ENCODE data around the gene SESN1. TPM values are rescaled to one million over a fixed set of nuclear protein-coding genes. Genes with fewer than 3 reads are reported as not detected.
A peak's percentile ranks its signal among the peaks of the same experiment; 100 is the strongest.

SESN1 gene
- total RNA-seq, 2 donors from 2014 or later, result 26.2 to 63.1 TPM

GRCh38 chr6:108959972-108960582, 134.6 kb downstream of the SESN1 start:
- Histone ChIP-seq H3K27ac (peak overlapping the region in 1 of 2 donors; percentile 9), H3K36me3 (no peaks in the 10 kb centered on the region), H3K27me3 (replicated peaks; ENCODE audit: insufficient read depth) (no peaks in the 10 kb centered on the region), H3K9me3 (no peaks in the 10 kb centered on the region), H3K4me1 (ENCODE audit: control insufficient read depth in 1 of 2, low read depth in 2 of 2) (no peaks in the 10 kb centered on the region), H3K4me3 (no peak overlapping the region)
- DNase-seq (ENCODE audit: low spot score), result no peak
- TF ChIP-seq CTCF (IDR thresholded peaks at IDR 0.05), result no peak
- no peak for ATAC-seq (ENCODE audit: insufficient number of reproducible peaks, low FRiP score, low read depth)

- TF ChIP-seq CTCF (IDR thresholded peaks at IDR 0.05), result no peak
- Histone ChIP-seq H3K27me3 (replicated peaks; ENCODE audit: insufficient read depth) (no peaks in the 10 kb centered on the region), H3K4me3 (no peak overlapping the region), H3K9me3 (no peaks in the 10 kb centered on the region), H3K36me3 (no peaks in the 10 kb centered on the region), H3K27ac (no peak overlapping the region), H3K4me1 (ENCODE audit: control insufficient read depth in 1 of 2, low read depth in 2 of 2) (no peaks in the 10 kb centered on the region)
- ATAC-seq (ENCODE audit: insufficient number of reproducible peaks, low FRiP score, low read depth), result no peak
- DNase-seq (ENCODE audit: low spot score), result no peak
These were observed 135.5 kb downstream of the SESN1 start for GRCh38 chr6:108958900-108959770.

- Histone ChIP-seq H3K4me3 (no peak overlapping the region), H3K4me1 (ENCODE audit: control insufficient read depth in 1 of 2, low read depth in 2 of 2) (no peaks in the 10 kb centered on the region), H3K9me3 (no peaks in the 10 kb centered on the region), H3K36me3 (no peaks in the 10 kb centered on the region), H3K27me3 (replicated peaks; ENCODE audit: insufficient read depth) (no peaks in the 10 kb centered on the region), H3K27ac (no peak overlapping the region)
- ATAC-seq (ENCODE audit: insufficient number of reproducible peaks, low FRiP score, low read depth) (no peak), DNase-seq (ENCODE audit: low spot score) (no peak)
- TF ChIP-seq CTCF (IDR thresholded peaks at IDR 0.05), result no peak
These were observed 137.4 kb downstream of the SESN1 start for GRCh38 chr6:108957221-108957620.

- DNase-seq (ENCODE audit: low spot score), result no peak
- TF ChIP-seq CTCF (IDR thresholded peaks at IDR 0.05), result no peak
These were observed 139.2 kb downstream of the SESN1 start for GRCh38 chr6:108955329-108955949.

GRCh38 chr6:108953681-108954080, 141.0 kb downstream of the SESN1 start:
- Histone ChIP-seq H3K9me3 (no peaks in the 10 kb centered on the region), H3K27ac (no peak overlapping the region), H3K27me3 (replicated peaks; ENCODE audit: insufficient read depth) (no peaks in the 10 kb centered on the region), H3K4me1 (ENCODE audit: control insufficient read depth in 1 of 2, low read depth in 2 of 2) (peaks cover 0 to 3% of the 10 kb centered on the region in 2 donors), H3K4me3 (no peak overlapping the region), H3K36me3 (no peaks in the 10 kb centered on the region)
- ATAC-seq (ENCODE audit: insufficient number of reproducible peaks, low FRiP score, low read depth) (no peak), DNase-seq (ENCODE audit: low spot score) (no peak)
- TF ChIP-seq CTCF (IDR thresholded peaks at IDR 0.05), result no peak

More at GRCh38 chr6:108955329-108955949, 139.2 kb downstream of the SESN1 start:
- H3K27ac ChIP-seq, result no peak overlapping the region
- H3K27me3 ChIP-seq (replicated peaks; ENCODE audit: insufficient read depth), result no peaks in the 10 kb centered on the region
- H3K4me1 ChIP-seq (ENCODE audit: control insufficient read depth in 1 of 2, low read depth in 2 of 2), result no peaks in the 10 kb centered on the region
- H3K4me3 ChIP-seq, result no peak overlapping the region
- no peaks in the 10 kb centered on the region for H3K36me3 ChIP-seq
- H3K9me3 ChIP-seq, result no peaks in the 10 kb centered on the region
- no peak for ATAC-seq (ENCODE audit: insufficient number of reproducible peaks, low FRiP score, low read depth)
